Trophoblast cell (in vitro differentiated cells and primary cell): ENCODE results near the gene RSPH10B2.
A peak's percentile ranks its signal among the peaks of the same experiment; 100 is the strongest.
"Not testable (repeated sequence)": the region's sequence is repeated elsewhere in the genome, so short reads cannot be mapped to it uniquely, and the experiment has no call there.

Source experiments
- DNase-seq, 2 donors: peaks; one replicate each; pipeline ENCODE4 v3.0.0-alpha.2; 2016
- H2AFZ ChIP-seq: 2 replicates; pipeline ENCODE4 v1.6.1; 2013; ENCODE audit warnings: low read length, moderate library complexity, mild to moderate bottlenecking; ENCODE audit not compliant: insufficient read depth, poor library complexity
- H2AK5ac ChIP-seq: 2 replicates; pipeline ENCODE4 v1.6.1; 2013; ENCODE audit warnings: mild to moderate bottlenecking, low read length
- H2BK120ac ChIP-seq: 2 replicates; pipeline ENCODE4 v1.6.1; 2013; ENCODE audit warnings: low read length, mild to moderate bottlenecking, moderate library complexity; ENCODE audit not compliant: insufficient read depth, poor library complexity
- H2BK12ac ChIP-seq: 2 replicates; pipeline ENCODE4 v1.6.1; 2013; ENCODE audit warnings: mild to moderate bottlenecking, low read length, moderate library complexity
- H2BK5ac ChIP-seq: 2 replicates; pipeline ENCODE4 v1.6.1; 2013; ENCODE audit warnings: low read length, low read depth, moderate library complexity, mild to moderate bottlenecking; ENCODE audit not compliant: poor library complexity
- H3K14ac ChIP-seq: 2 replicates; pipeline ENCODE4 v1.6.1; 2013; ENCODE audit warnings: mild to moderate bottlenecking, low read length
- H3K18ac ChIP-seq: 2 replicates; pipeline ENCODE4 v1.6.1; 2013; ENCODE audit warnings: mild to moderate bottlenecking, low read length
- H3K23ac ChIP-seq: 2 replicates; pipeline ENCODE4 v1.6.1; 2013; ENCODE audit warnings: low read length
- H3K27ac ChIP-seq: 2 replicates; pipeline ENCODE4 v1.5.1; 2013; ENCODE audit warnings: low read depth, mild to moderate bottlenecking, inconsistent platforms, low read length, moderate library complexity
- H3K27me3 ChIP-seq: 2 replicates; pipeline ENCODE4 v1.6.1; 2013; ENCODE audit warnings: inconsistent platforms, mild to moderate bottlenecking, low read length, moderate library complexity; ENCODE audit not compliant: insufficient read depth
- H3K36me3 ChIP-seq, 2 experiments: 1 replicate in 1 of 2; 2 replicates in 1 of 2; pipeline ENCODE4 v1.6.1; 2013; ENCODE audit warnings: low read length in 2 of 2, mild to moderate bottlenecking in 2 of 2, moderate library complexity in 1 of 2; ENCODE audit not compliant: insufficient read depth in 2 of 2, control insufficient read depth in 1 of 2
- H3K4ac ChIP-seq: 2 replicates; pipeline ENCODE4 v1.6.1; 2013; ENCODE audit warnings: low read depth, mild to moderate bottlenecking, low read length, moderate library complexity
- H3K4me1 ChIP-seq, 2 experiments: 1 replicate in 1 of 2; 2 replicates in 1 of 2; pipeline ENCODE4 v1.6.1; 2013; ENCODE audit warnings: low read length in 2 of 2, mild to moderate bottlenecking in 2 of 2, moderate library complexity in 1 of 2; ENCODE audit not compliant: insufficient read depth in 2 of 2, control insufficient read depth in 1 of 2
- H3K4me2 ChIP-seq: 2 replicates; pipeline ENCODE4 v1.6.1; 2013; ENCODE audit warnings: inconsistent platforms, mild to moderate bottlenecking, low read length, moderate library complexity
- H3K4me3 ChIP-seq: 2 replicates; pipeline ENCODE4 v1.5.1; 2013; ENCODE audit warnings: mild to moderate bottlenecking, low read depth, low read length, inconsistent platforms
- H3K79me1 ChIP-seq: one replicate; pipeline ENCODE4 v1.6.1; 2013; ENCODE audit warnings: low read length
- H3K79me2 ChIP-seq: 2 replicates; pipeline ENCODE4 v1.6.1; 2013; ENCODE audit warnings: low read length, mild to moderate bottlenecking; ENCODE audit not compliant: control insufficient read depth, insufficient read depth, poor library complexity
- H3K9ac ChIP-seq: 2 replicates; pipeline ENCODE4 v1.6.1; 2013; ENCODE audit warnings: mild to moderate bottlenecking, low read length
- H3K9me3 ChIP-seq: 2 replicates; pipeline ENCODE4 v1.6.1; 2013; ENCODE audit warnings: low read depth, mild to moderate bottlenecking, control low read depth, inconsistent platforms, low read length; ENCODE audit not compliant: insufficient read depth
- H4K12ac ChIP-seq: 2 replicates; pipeline ENCODE4 v1.6.1; 2013; ENCODE audit warnings: low read depth, mild to moderate bottlenecking, low read length, moderate library complexity
- H4K8ac ChIP-seq: 2 replicates; pipeline ENCODE4 v1.6.1; 2013; ENCODE audit warnings: low read depth, mild to moderate bottlenecking, low read length, moderate library complexity
- H4K91ac ChIP-seq: one replicate; pipeline ENCODE4 v1.6.1; 2013; ENCODE audit warnings: low read depth, mild to moderate bottlenecking, low read length, moderate library complexity
- WGBS: extraction: QIAGEN DNeasy Blood & Tissue Kit; methylation state at CpG from one replicate; pipeline ENCODE4 v1.1.7; 2013; ENCODE audit warnings: missing lambda C conversion rate; ENCODE audit not compliant: insufficient read length, insufficient coverage; ENCODE audit errors: extremely low coverage; 5-methylcytosine and 5-hydroxymethylcytosine counted together

Gene RSPH10B2

DNA sequence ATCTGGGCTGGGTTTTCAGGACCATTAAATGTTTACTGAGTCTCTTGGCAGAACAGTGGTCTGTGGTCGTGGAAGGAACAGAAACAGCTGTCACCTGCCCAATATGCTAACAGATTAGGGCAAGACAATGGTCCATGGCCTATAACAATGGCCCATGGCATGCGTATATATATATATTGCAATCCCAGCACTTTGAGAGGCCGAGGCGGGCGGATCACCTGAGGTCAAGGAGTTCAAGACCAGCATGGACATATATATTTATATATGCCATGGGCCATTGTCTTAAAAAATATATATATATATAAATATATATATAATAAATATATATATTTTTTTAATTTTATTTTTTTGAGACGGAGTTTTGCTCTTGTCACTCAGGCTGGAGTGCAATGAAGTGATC is 27.7 kb downstream of the RSPH10B2 start:
- H3K9ac ChIP-seq, H3K23ac ChIP-seq, H3K4me3 ChIP-seq, H4K91ac ChIP-seq, H3K9me3 ChIP-seq, H2AK5ac ChIP-seq, H3K27ac ChIP-seq, H2AFZ ChIP-seq, H3K14ac ChIP-seq, H3K18ac ChIP-seq, H4K12ac ChIP-seq, H3K79me2 ChIP-seq, H3K4ac ChIP-seq, H3K4me1 ChIP-seq, H3K27me3 ChIP-seq, H4K8ac ChIP-seq, DNase-seq, H2BK5ac ChIP-seq, H3K4me2 ChIP-seq, H3K36me3 ChIP-seq, H3K79me1 ChIP-seq, H2BK12ac ChIP-seq, H2BK120ac ChIP-seq: not testable (repeated sequence)
- no CpG with 5 or more reads among the region's 6 CpGs for WGBS

GRCh38 chr7:6789353-6789752 is 35.5 kb downstream of the RSPH10B2 start:
- H4K12ac ChIP-seq, H4K91ac ChIP-seq, H3K9me3 ChIP-seq, H4K8ac ChIP-seq, H3K27me3 ChIP-seq, H3K36me3 ChIP-seq, H3K14ac ChIP-seq, H3K4me3 ChIP-seq, H3K18ac ChIP-seq, H2AK5ac ChIP-seq, H3K9ac ChIP-seq, H3K4me2 ChIP-seq, H3K27ac ChIP-seq, H3K4ac ChIP-seq, DNase-seq, H3K79me1 ChIP-seq, H2BK5ac ChIP-seq, H2AFZ ChIP-seq, H3K23ac ChIP-seq, H3K79me2 ChIP-seq, H2BK12ac ChIP-seq, H2BK120ac ChIP-seq, H3K4me1 ChIP-seq: not testable (repeated sequence)
- no CpG with 5 or more reads among the region's 13 CpGs for WGBS

GRCh38 chr7:6792113-6792872 is 38.4 kb downstream of the RSPH10B2 start:
- not testable (repeated sequence) for H3K4ac ChIP-seq, H3K27ac ChIP-seq, H3K23ac ChIP-seq, H3K4me2 ChIP-seq, H3K18ac ChIP-seq, H3K9ac ChIP-seq, H3K27me3 ChIP-seq, H2AFZ ChIP-seq, H4K12ac ChIP-seq, H3K14ac ChIP-seq, H3K4me3 ChIP-seq, H4K91ac ChIP-seq, H3K79me2 ChIP-seq, H2BK12ac ChIP-seq, H3K36me3 ChIP-seq, H3K9me3 ChIP-seq, H2AK5ac ChIP-seq, H2BK5ac ChIP-seq, H2BK120ac ChIP-seq, H3K79me1 ChIP-seq, H3K4me1 ChIP-seq, H4K8ac ChIP-seq
- WGBS: no CpG with 5 or more reads among the region's 15 CpGs
- peak in 1 of 2 donors; percentile 41 for DNase-seq

- not testable (repeated sequence) for H2AK5ac ChIP-seq, H3K79me2 ChIP-seq, H3K23ac ChIP-seq, H4K12ac ChIP-seq, H4K8ac ChIP-seq, H3K4me3 ChIP-seq, H3K18ac ChIP-seq, H2AFZ ChIP-seq, H2BK12ac ChIP-seq, H3K9ac ChIP-seq, H3K27ac ChIP-seq, DNase-seq, H3K9me3 ChIP-seq, H2BK5ac ChIP-seq, H3K36me3 ChIP-seq, H3K14ac ChIP-seq, H3K79me1 ChIP-seq, H3K4me1 ChIP-seq, H3K4ac ChIP-seq, H4K91ac ChIP-seq, H3K27me3 ChIP-seq, H2BK120ac ChIP-seq, H3K4me2 ChIP-seq
- no CpG with 5 or more reads among the region's 11 CpGs for WGBS
Measured at GRCh38 chr7:6794276-6794675, 40.4 kb downstream of the RSPH10B2 start.
